Tongue (tissue), 2 donors: ENCODE measurements around the gene MYOCD. TPM values are rescaled to one million over a fixed set of nuclear protein-coding genes. Genes with fewer than 3 reads are reported as not detected.
A peak's percentile ranks its signal among the peaks of the same experiment; 100 is the strongest.
"Not testable (repeated sequence)": the region's sequence is repeated elsewhere in the genome, so short reads cannot be mapped to it uniquely, and the experiment has no call there.

Experiments used
- DNase-seq: peaks from one replicate; pipeline ENCODE4 v3.0.0-alpha.2; 2015
- total RNA-seq: library from RNA; depleted of rRNA; stranded (reverse); fragments of >200 nt; gene quantifications from one replicate; pipeline ENCODE4 v1.2.3, GENCODE V29; 2014

The MYOCD gene
- 6.9 TPM for total RNA-seq

- DNase-seq = peak; percentile 49
Observed at GRCh38 chr17:12665263-12666210, at the start of gene MYOCD. TSS of gene MYOCD (plus strand) at chr17:12665890. CDS start at chr17:12666189, 299 bp downstream.

- no peak for DNase-seq
Observed at GRCh38 chr17:12616161-12616560, 49.5 kb upstream of the MYOCD start.

- no peak for DNase-seq
Observed at GRCh38 chr17:12618557-12618956, 47.1 kb upstream of the MYOCD start.

- DNase-seq = no peak
Observed at GRCh38 chr17:12619459-12620199, 46.1 kb upstream of the MYOCD start.

- DNase-seq = no peak
Observed at GRCh38 chr17:12620200-12620720, 45.4 kb upstream of the MYOCD start.

- DNase-seq = no peak
Observed at GRCh38 chr17:12622726-12623125, 43.0 kb upstream of the MYOCD start.

GRCh38 chr17:12623220-12623848 is 42.4 kb upstream of the MYOCD start:
- DNase-seq = no peak

- no peak for DNase-seq
Observed at GRCh38 chr17:12624211-12624610, 41.5 kb upstream of the MYOCD start.

GRCh38 chr17:12625092-12625491 is 40.6 kb upstream of the MYOCD start:
- no peak for DNase-seq

GRCh38 chr17:12627177-12627629 is 38.5 kb upstream of the MYOCD start:
- DNase-seq = no peak

GRCh38 chr17:12627781-12628451 is 37.8 kb upstream of the MYOCD start:
- DNase-seq = no peak

- DNase-seq = no peak
Observed at GRCh38 chr17:12631076-12631475, 34.6 kb upstream of the MYOCD start.

GRCh38 chr17:12632785-12633184 is 32.9 kb upstream of the MYOCD start:
- no peak for DNase-seq

GRCh38 chr17:12634789-12635414 is 30.8 kb upstream of the MYOCD start:
- DNase-seq = no peak

GRCh38 chr17:12635996-12636395 is 29.7 kb upstream of the MYOCD start:
- not testable (repeated sequence) for DNase-seq

GRCh38 chr17:12637015-12637414 is 28.7 kb upstream of the MYOCD start:
- DNase-seq = no peak

GRCh38 chr17:12637745-12638651 is 27.7 kb upstream of the MYOCD start:
- DNase-seq = no peak

GRCh38 chr17:12640364-12640763 is 25.3 kb upstream of the MYOCD start:
- DNase-seq = no peak

GRCh38 chr17:12641084-12641483 is 24.6 kb upstream of the MYOCD start:
- no peak for DNase-seq

- DNase-seq = no peak
Observed at GRCh38 chr17:12642034-12642433, 23.7 kb upstream of the MYOCD start.
